ENCODE results near the gene DDX31.

Gene DDX31

DNA sequence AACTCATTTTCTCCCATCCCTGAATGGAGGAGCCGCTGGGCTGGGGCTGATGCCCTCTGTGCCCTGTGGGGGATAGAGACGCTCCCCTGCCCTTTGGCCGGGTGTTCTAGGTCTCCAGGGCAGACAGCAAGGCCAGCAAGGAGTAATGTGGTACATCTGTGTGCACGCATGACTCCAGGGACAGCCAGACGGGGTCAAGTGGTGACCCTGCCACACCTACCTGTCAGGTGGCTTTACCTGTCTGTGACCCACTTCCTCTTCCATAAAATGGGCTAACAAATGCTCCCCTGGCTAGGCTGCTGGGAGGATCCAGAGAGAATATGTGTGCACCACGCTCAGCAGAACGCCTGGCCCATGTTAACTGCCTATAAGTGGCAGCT is 122.7 kb downstream of the DDX31 start:
- DNase-seq (ENCODE audit: low read depth in 2 of 2): no peak

DNA sequence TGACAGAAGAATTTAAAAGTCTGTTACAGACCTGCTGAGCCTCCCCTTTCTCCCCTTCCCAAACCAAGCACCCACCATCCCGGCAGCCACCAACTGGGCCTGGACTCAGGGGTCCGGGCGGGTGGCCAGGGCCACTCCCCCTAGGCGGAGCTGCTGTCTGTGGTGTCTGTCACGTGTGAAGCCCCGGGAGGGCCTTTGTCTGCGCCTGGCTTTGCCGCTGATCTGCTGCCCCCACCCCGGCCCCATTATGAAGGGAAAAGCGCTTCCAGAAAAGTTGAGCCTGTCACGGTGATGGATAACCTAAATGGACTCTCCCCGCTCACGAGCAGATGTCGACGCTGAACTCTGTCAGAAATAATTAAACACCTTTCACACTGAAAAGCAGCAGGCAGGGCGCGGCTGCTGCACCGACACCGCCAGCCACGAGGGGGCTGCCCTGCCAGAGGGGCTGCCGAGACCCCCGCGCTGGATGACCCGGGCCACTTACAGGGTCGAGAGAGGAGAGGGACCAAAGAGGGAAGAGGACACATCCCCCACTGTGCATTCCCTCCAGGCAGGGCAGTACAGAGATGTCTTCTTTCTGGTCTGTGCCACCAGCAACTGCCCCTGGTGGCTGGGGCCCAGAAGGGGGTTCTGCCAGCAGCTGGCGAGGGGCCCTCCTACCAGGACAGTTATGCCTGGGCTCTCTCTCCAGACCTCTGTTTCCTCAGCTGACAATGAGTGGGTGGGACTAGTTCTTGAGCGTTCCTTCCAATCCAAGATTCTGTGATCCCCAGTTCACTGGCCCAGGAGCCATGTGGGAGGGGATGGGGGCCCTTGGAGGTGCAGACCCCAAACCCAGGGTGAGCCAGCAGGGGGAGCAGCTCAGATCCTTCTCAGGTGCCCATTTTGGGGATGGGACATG is 123.4 kb downstream of the DDX31 start:
- no peak for DNase-seq (ENCODE audit: low read depth in 2 of 2)

DNA sequence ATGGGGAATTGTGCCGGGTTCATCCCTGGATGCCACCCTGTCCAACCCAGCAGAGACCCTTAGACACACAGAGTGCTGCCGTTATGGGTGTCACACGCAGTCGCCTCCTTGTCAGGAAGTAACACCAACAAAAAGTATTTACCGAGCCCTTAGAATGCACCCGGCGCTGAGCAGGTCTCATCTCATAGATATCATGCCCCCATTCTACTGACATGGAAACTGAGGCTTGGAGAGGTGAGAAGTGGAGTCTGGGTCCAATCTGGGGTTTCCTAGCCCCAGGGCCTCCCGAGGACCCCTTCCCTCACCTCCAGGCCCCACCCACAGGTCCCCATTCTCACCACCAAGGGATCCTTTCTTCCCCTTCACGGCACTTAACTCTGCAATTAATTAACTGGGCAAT is 124.2 kb downstream of the DDX31 start:
- DNase-seq (ENCODE audit: low read depth in 2 of 2): no peak

DNA sequence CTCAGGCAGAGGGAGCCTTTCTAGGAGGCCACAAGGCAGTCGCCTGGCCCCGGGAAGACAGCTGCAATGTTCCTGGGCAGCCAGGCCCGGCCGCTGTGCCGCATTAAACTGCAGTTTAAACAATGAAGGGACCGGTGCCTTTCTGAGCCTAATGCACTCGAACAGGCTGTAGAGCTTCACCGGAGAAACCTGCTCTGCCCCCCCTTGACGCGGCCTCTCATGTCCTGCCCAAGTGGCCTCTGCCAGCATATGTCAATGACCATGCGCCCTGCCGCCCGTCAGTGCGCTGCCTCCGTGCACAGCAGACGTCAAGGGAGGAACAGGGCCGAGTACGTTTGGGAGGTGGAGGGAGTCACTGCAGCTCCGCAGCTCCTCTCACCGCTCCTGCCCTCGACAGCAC is 125.8 kb downstream of the DDX31 start:
- DNase-seq (ENCODE audit: low read depth in 2 of 2): no peak

DNA sequence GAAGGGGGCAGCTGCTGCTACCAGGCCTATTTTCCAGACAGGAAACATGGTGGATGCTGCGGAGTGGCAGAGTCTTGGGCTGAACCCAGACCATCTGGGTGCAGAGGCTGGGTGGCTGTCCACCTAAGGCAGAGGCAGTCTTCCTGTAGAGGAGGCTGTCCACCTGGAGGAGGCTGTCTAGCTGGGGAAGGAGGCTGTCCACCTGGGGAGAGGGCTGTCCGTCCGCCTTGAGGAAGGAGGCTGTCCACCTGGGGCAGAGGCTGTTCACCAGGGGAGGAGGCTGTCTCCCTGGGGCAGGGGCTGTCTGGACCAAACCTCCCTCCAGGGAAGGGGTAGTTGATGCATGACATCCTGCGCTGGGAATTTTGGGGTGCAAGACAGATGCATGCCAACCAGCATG is 126.5 kb downstream of the DDX31 start:
- DNase-seq (ENCODE audit: low read depth in 2 of 2): no peak

All from stimulated activated CD8-positive, alpha-beta memory T cell treated with anti-CD3 and anti-CD28 coated beads, Interleukin-15, amount 100 ng/mL, for 48 hours (primary cell).